Nephron (organoid): Measurements from ENCODE around the gene CDK15.

ENCODE experiments used
- H3K27ac Mint-ChIP-seq, 3 experiments: 2 replicates each; pipeline ENCODE4 v1.8.0; 2020; ENCODE audit warnings: mixed read lengths in 3 of 3, mild to moderate bottlenecking in 2 of 3, moderate library complexity in 1 of 3
- H3K27me3 Mint-ChIP-seq: 2 replicates; pipeline ENCODE4 v1.8.0; 2021; ENCODE audit warnings: low read depth, mild to moderate bottlenecking, moderate library complexity, mixed read lengths
- H3K36me3 Mint-ChIP-seq: 2 replicates; pipeline ENCODE4 v1.8.0; 2020; ENCODE audit warnings: low read depth, mixed read lengths
- H3K4me1 Mint-ChIP-seq: 2 replicates; pipeline ENCODE4 v1.8.0; 2020; ENCODE audit warnings: mixed read lengths
- H3K4me3 Mint-ChIP-seq, 3 experiments: 2 replicates each; pipeline ENCODE4 v1.8.0; 2020; ENCODE audit warnings: mild to moderate bottlenecking in 3 of 3, mixed read lengths in 3 of 3, moderate library complexity in 2 of 3
- H3K9me3 Mint-ChIP-seq: 2 replicates; pipeline ENCODE4 v1.8.0; 2020; ENCODE audit warnings: mixed read lengths
- CTCF ChIP-seq, 3 experiments: fragments of 200-600 bp; sonication (generic); IDR thresholded peaks; one replicate each; pipeline ENCODE4 v1.5.0; 2021; ENCODE audit warnings: antibody characterized with exemption in 3 of 3; ENCODE audit not compliant: unreplicated experiment in 3 of 3

Gene CDK15

GRCh38 chr2:201824212-201824611 is 17.9 kb downstream of the CDK15 start:
- Mint-ChIP-seq H3K9me3 (no peaks in the 10 kb centered on the region), H3K27ac (no peak overlapping the region), H3K4me3 (no peak overlapping the region), H3K36me3 (no peaks in the 10 kb centered on the region), H3K4me1 (peaks cover 10% of the 10 kb centered on the region), H3K27me3 (no peaks in the 10 kb centered on the region)
- no peak for TF ChIP-seq CTCF (IDR thresholded peaks at IDR 0.05; ENCODE audit: unreplicated experiment in 3 of 3)

GRCh38 chr2:201827621-201828020 is 21.3 kb downstream of the CDK15 start:
- H3K36me3 Mint-ChIP-seq: no peaks in the 10 kb centered on the region
- H3K9me3 Mint-ChIP-seq: no peaks in the 10 kb centered on the region
- H3K27ac Mint-ChIP-seq: no peak overlapping the region
- H3K4me1 Mint-ChIP-seq: no peaks in the 10 kb centered on the region
- no peak overlapping the region for H3K4me3 Mint-ChIP-seq
- no peak for TF ChIP-seq CTCF (IDR thresholded peaks at IDR 0.05; ENCODE audit: unreplicated experiment in 3 of 3)
- H3K27me3 Mint-ChIP-seq: no peaks in the 10 kb centered on the region

- no peak overlapping the region for H3K4me3 Mint-ChIP-seq
- no peaks in the 10 kb centered on the region for H3K9me3 Mint-ChIP-seq
- no peak overlapping the region for H3K27ac Mint-ChIP-seq
- H3K36me3 Mint-ChIP-seq: no peaks in the 10 kb centered on the region
- H3K27me3 Mint-ChIP-seq: no peaks in the 10 kb centered on the region
- H3K4me1 Mint-ChIP-seq: peaks cover under 1% of the 10 kb centered on the region
- TF ChIP-seq CTCF (IDR thresholded peaks at IDR 0.05; ENCODE audit: unreplicated experiment in 3 of 3): no peak
Measured at GRCh38 chr2:201828220-201828619, 21.9 kb downstream of the CDK15 start.

GRCh38 chr2:201830666-201831065 is 24.3 kb downstream of the CDK15 start:
- H3K27me3 Mint-ChIP-seq: no peaks in the 10 kb centered on the region
- no peak for TF ChIP-seq CTCF (IDR thresholded peaks at IDR 0.05; ENCODE audit: unreplicated experiment in 3 of 3)
- no peaks in the 10 kb centered on the region for H3K36me3 Mint-ChIP-seq
- no peak overlapping the region for H3K27ac Mint-ChIP-seq
- peaks cover 7% of the 10 kb centered on the region for H3K4me1 Mint-ChIP-seq
- H3K4me3 Mint-ChIP-seq: no peak overlapping the region
- no peaks in the 10 kb centered on the region for H3K9me3 Mint-ChIP-seq

- Mint-ChIP-seq H3K9me3 (peaks cover under 1% of the 10 kb centered on the region), H3K4me1 (peaks cover 7% of the 10 kb centered on the region), H3K27me3 (no peaks in the 10 kb centered on the region), H3K27ac (no peak overlapping the region), H3K36me3 (peaks cover 2% of the 10 kb centered on the region), H3K4me3 (no peak overlapping the region)
- TF ChIP-seq CTCF (IDR thresholded peaks at IDR 0.05; ENCODE audit: unreplicated experiment in 3 of 3): no peak
Measured at GRCh38 chr2:201831469-201831868, 25.1 kb downstream of the CDK15 start.

- H3K27ac Mint-ChIP-seq: peak overlapping the region in 2 of 3 experiments; percentile 36 to 59
- H3K4me3 Mint-ChIP-seq: no peak overlapping the region
- no peak for TF ChIP-seq CTCF (IDR thresholded peaks at IDR 0.05; ENCODE audit: unreplicated experiment in 3 of 3)
- H3K27me3 Mint-ChIP-seq: no peaks in the 10 kb centered on the region
- H3K9me3 Mint-ChIP-seq: peaks cover 2% of the 10 kb centered on the region
- peaks cover 4% of the 10 kb centered on the region for H3K36me3 Mint-ChIP-seq
- H3K4me1 Mint-ChIP-seq: peaks cover 7% of the 10 kb centered on the region
Measured at GRCh38 chr2:201833781-201834180, 27.4 kb downstream of the CDK15 start.
